Cardiac atrium fibroblast (primary cell): ENCODE results near the gene OTULIN. TPM values are rescaled to one million over a fixed set of nuclear protein-coding genes. Genes with fewer than 3 reads are reported as not detected.

ENCODE experiments used
- total RNA-seq: library from RNA; depleted of rRNA; stranded (reverse); fragments of >200 nt; gene quantifications from 2 replicates; pipeline ENCODE4 v1.2.3, GENCODE V29; 2015

OTULIN gene
- total RNA-seq, result 19.6 and 29.4 TPM in 2 replicates

GRCh38 chr5:14664270-14665100, at the start of gene OTULIN:
TSS of gene OTULIN (plus strand) at chr5:14664718. CDS start at chr5:14664826, 108 bp downstream.

Other genes starting within 250 kb of the OTULIN start
- gene OTULINL, start 82.9 kb upstream of the OTULIN start, total RNA-seq, result not detected in 2 replicates
- 14.1 and 19.7 TPM in 2 replicates for gene ANKH, start 207.1 kb downstream of the OTULIN start, total RNA-seq